ENCODE data around the gene APBA2.
"Not testable (repeated sequence)": the region's sequence is repeated elsewhere in the genome, so short reads cannot be mapped to it uniquely, and the experiment has no call there.

GRCh38 chr15:28861589-28862293, 24.0 kb upstream of the APBA2 start:
- TF ChIP-seq CTCF (IDR thresholded peaks at IDR 0.05; ENCODE audit: low read length); EZH2phosphoT487 (IDR thresholded peaks at IDR 0.05; ENCODE audit: low read length); EZH2 (optimal IDR thresholded peaks at IDR 0.05; ENCODE audit: low read depth, low read length): not testable (repeated sequence)

Data from MM.1S (cell line).